Activated CD8-positive, alpha-beta T cell treated with anti-CD3 and anti-CD28 coated beads, Interleukin-2, amount 10 ng/mL, durations not matched to agents 7 days and 5 days (primary cell): ENCODE data around the gene USP48. TPM values are rescaled to one million over a fixed set of nuclear protein-coding genes. Genes with fewer than 3 reads are reported as not detected.
"Not testable (repeated sequence)": the region's sequence is repeated elsewhere in the genome, so short reads cannot be mapped to it uniquely, and the experiment has no call there.

Source experiments
- ATAC-seq: fragments of 150-1000 bp; cut with Tn5 transposase; one replicate; pipeline ENCODE4 v1.10.0; 2021; ENCODE audit warnings: moderate library complexity
- CTCF ChIA-PET: fragments of 350-600 bp; sonication (Branson Sonifier 250); formaldehyde crosslinking; loops from one replicate; lab custom pipeline; 2021; ENCODE audit warnings: antibody characterized with exemption; lab: Charles Lee
- POLR2A ChIA-PET: fragments of 350-600 bp; sonication (Branson Sonifier 250); formaldehyde crosslinking; loops from one replicate; lab custom pipeline; 2021; ENCODE audit warnings: antibody characterized with exemption; lab: Charles Lee
- DNase-seq: peaks from one replicate; pipeline ENCODE4 v3.0.0-alpha.2; 2020
- H3K27ac Mint-ChIP-seq: one replicate; pipeline ENCODE4 v1.8.0; 2021; ENCODE audit warnings: mild to moderate bottlenecking, mixed read lengths
- H3K27me3 Mint-ChIP-seq: one replicate; pipeline ENCODE4 v1.8.0; 2021; ENCODE audit warnings: low read depth, mixed read lengths
- H3K36me3 Mint-ChIP-seq: one replicate; pipeline ENCODE4 v1.8.0; 2021; ENCODE audit warnings: low read depth, mixed read lengths
- H3K4me1 Mint-ChIP-seq: one replicate; pipeline ENCODE4 v1.8.0; 2021; ENCODE audit warnings: low read depth, mixed read lengths
- H3K4me3 Mint-ChIP-seq: one replicate; pipeline ENCODE4 v1.8.0; 2021; ENCODE audit warnings: mild to moderate bottlenecking, mixed read lengths
- H3K9me3 Mint-ChIP-seq: one replicate; pipeline ENCODE4 v1.8.0; 2022; ENCODE audit warnings: mixed read lengths; ENCODE audit not compliant: insufficient read depth
- total RNA-seq, 2 experiments: library from RNA; stranded (reverse); gene quantifications; one replicate each; pipeline ENCODE4 v1.2.3, GENCODE V29; 2021

The USP48 gene
- 10 to 100 TPM; 71.3 to 74.9 TPM for total RNA-seq

GRCh38 chr1:21782868-21783678 lies at the start of gene USP48:
USP48 (minus strand) TSS chr1:21783149; CDS start chr1:21782957, 192 bp downstream.
- Mint-ChIP-seq H3K9me3 (no peaks in the 10 kb centered on the region), H3K4me1 (peaks cover 24% of the 10 kb centered on the region), H3K27ac (peak within 1 kb of the TSS; percentile 99), H3K36me3 (peaks cover 15% of the 10 kb centered on the region), H3K27me3 (peaks cover 3% of the 10 kb centered on the region), H3K4me3 (peak within 1 kb of the TSS; percentile 82)
- DNase-seq (peak; percentile 97), ATAC-seq (peak; percentile 89)
- POLR2A ChIA-PET = interaction anchor here (0.5 to 4.4 kb wide), 19 partner anchors 8 to 1279 kb away, joined by 3 to 27 read pairs (median 4); partner anchors contain the start of gene CDC42
- CTCF ChIA-PET = interaction anchor here (0.6 to 3.2 kb wide), 7 partner anchors 8 to 264 kb away, joined by 3 to 12 read pairs (median 6); no protein-coding TSS in a partner anchor

- Mint-ChIP-seq H3K27me3 (no peaks in the 10 kb centered on the region), H3K4me1 (no peaks in the 10 kb centered on the region), H3K27ac (no peak overlapping the region), H3K4me3 (no peak overlapping the region), H3K36me3 (peaks cover 13% of the 10 kb centered on the region), H3K9me3 (peaks cover 14% of the 10 kb centered on the region)
- ChIA-PET POLR2A (no interaction called here), CTCF (no interaction called here)
- DNase-seq (no peak), ATAC-seq (no peak)
Observed at GRCh38 chr1:21831454-21831970, 48.6 kb upstream of the USP48 start.

- Mint-ChIP-seq H3K4me3 (no peak overlapping the region), H3K9me3 (peaks cover 14% of the 10 kb centered on the region), H3K27ac (no peak overlapping the region), H3K27me3 (no peaks in the 10 kb centered on the region), H3K36me3 (peaks cover 13% of the 10 kb centered on the region), H3K4me1 (no peaks in the 10 kb centered on the region)
- CTCF ChIA-PET = no interaction called here
- DNase-seq (no peak), ATAC-seq (no peak)
- POLR2A ChIA-PET = no interaction called here
Observed at GRCh38 chr1:21830792-21831453, 48.0 kb upstream of the USP48 start.

GRCh38 chr1:21829294-21829693 lies 46.3 kb upstream of the USP48 start:
- Mint-ChIP-seq H3K4me3 (no peak overlapping the region), H3K9me3 (peaks cover 7% of the 10 kb centered on the region), H3K27ac (no peak overlapping the region), H3K27me3 (no peaks in the 10 kb centered on the region), H3K4me1 (no peaks in the 10 kb centered on the region), H3K36me3 (peaks cover 7% of the 10 kb centered on the region)
- ChIA-PET POLR2A (no interaction called here), CTCF (no interaction called here)
- DNase-seq (no peak), ATAC-seq (no peak)

GRCh38 chr1:21828506-21829210 lies 45.7 kb upstream of the USP48 start:
- peaks cover under 1% of the 10 kb centered on the region for H3K9me3 Mint-ChIP-seq
- H3K4me1 Mint-ChIP-seq = no peaks in the 10 kb centered on the region
- DNase-seq (no peak), ATAC-seq (no peak)
- no peak overlapping the region for H3K4me3 Mint-ChIP-seq
- ChIA-PET POLR2A (no interaction called here), CTCF (no interaction called here)
- H3K27ac Mint-ChIP-seq = no peak overlapping the region
- no peaks in the 10 kb centered on the region for H3K27me3 Mint-ChIP-seq
- H3K36me3 Mint-ChIP-seq = peaks cover 3% of the 10 kb centered on the region

GRCh38 chr1:21828075-21828474 lies 45.1 kb upstream of the USP48 start:
- no peaks in the 10 kb centered on the region for H3K9me3 Mint-ChIP-seq
- H3K4me1 Mint-ChIP-seq = no peaks in the 10 kb centered on the region
- no peak overlapping the region for H3K27ac Mint-ChIP-seq
- H3K4me3 Mint-ChIP-seq = no peak overlapping the region
- ChIA-PET POLR2A (no interaction called here), CTCF (no interaction called here)
- H3K36me3 Mint-ChIP-seq = peaks cover 3% of the 10 kb centered on the region
- H3K27me3 Mint-ChIP-seq = no peaks in the 10 kb centered on the region
- no peak for ATAC-seq
- DNase-seq = no peak

- Mint-ChIP-seq H3K4me3 (no peak overlapping the region), H3K36me3 (no peaks in the 10 kb centered on the region), H3K9me3 (no peaks in the 10 kb centered on the region), H3K27me3 (no peaks in the 10 kb centered on the region), H3K4me1 (no peaks in the 10 kb centered on the region), H3K27ac (no peak overlapping the region)
- ATAC-seq = no peak
- no peak for DNase-seq
- CTCF ChIA-PET = no interaction called here
- POLR2A ChIA-PET = no interaction called here
Observed at GRCh38 chr1:21827141-21827679, 44.3 kb upstream of the USP48 start.

- POLR2A ChIA-PET, CTCF ChIA-PET, H3K27me3 Mint-ChIP-seq: not testable (repeated sequence)
Observed at GRCh38 chr1:21826694-21827093, 43.7 kb upstream of the USP48 start.

GRCh38 chr1:21825393-21825792 lies 42.4 kb upstream of the USP48 start:
- DNase-seq = no peak
- CTCF ChIA-PET = no interaction called here
- no peaks in the 10 kb centered on the region for H3K36me3 Mint-ChIP-seq
- no peaks in the 10 kb centered on the region for H3K9me3 Mint-ChIP-seq
- ATAC-seq = no peak
- H3K27ac Mint-ChIP-seq = no peak overlapping the region
- POLR2A ChIA-PET = interaction anchor here (1.7 kb wide), 1 partner anchor 43 kb away, joined by 4 read pairs; the partner anchor contains the start of gene USP48
- no peaks in the 10 kb centered on the region for H3K27me3 Mint-ChIP-seq
- H3K4me3 Mint-ChIP-seq = no peak overlapping the region
- no peaks in the 10 kb centered on the region for H3K4me1 Mint-ChIP-seq

More at GRCh38 chr1:21826694-21827093, 43.7 kb upstream of the USP48 start:
- not testable (repeated sequence) for H3K9me3 Mint-ChIP-seq, DNase-seq, H3K36me3 Mint-ChIP-seq, ATAC-seq, H3K27ac Mint-ChIP-seq, H3K4me3 Mint-ChIP-seq, H3K4me1 Mint-ChIP-seq

- H3K27ac Mint-ChIP-seq = no peak overlapping the region
- no peaks in the 10 kb centered on the region for H3K4me1 Mint-ChIP-seq
- no peaks in the 10 kb centered on the region for H3K9me3 Mint-ChIP-seq
- ChIA-PET CTCF (no interaction called here), POLR2A (interaction anchor here (1.7 kb wide), 1 partner anchor 42 kb away, joined by 4 read pairs; the partner anchor contains the start of gene USP48)
- ATAC-seq (no peak), DNase-seq (no peak)
- H3K36me3 Mint-ChIP-seq = no peaks in the 10 kb centered on the region
- no peak overlapping the region for H3K4me3 Mint-ChIP-seq
- no peaks in the 10 kb centered on the region for H3K27me3 Mint-ChIP-seq
Observed at GRCh38 chr1:21824926-21825325, 42.0 kb upstream of the USP48 start.

GRCh38 chr1:21823980-21824702 lies 41.2 kb upstream of the USP48 start:
- CTCF ChIA-PET = no interaction called here
- no peak for ATAC-seq
- no peaks in the 10 kb centered on the region for H3K36me3 Mint-ChIP-seq
- no peak for DNase-seq
- H3K27me3 Mint-ChIP-seq = no peaks in the 10 kb centered on the region
- POLR2A ChIA-PET = interaction anchor here (1.7 kb wide), 1 partner anchor 42 kb away, joined by 4 read pairs; the partner anchor contains the start of gene USP48
- H3K27ac Mint-ChIP-seq = no peak overlapping the region
- H3K9me3 Mint-ChIP-seq = no peaks in the 10 kb centered on the region
- no peaks in the 10 kb centered on the region for H3K4me1 Mint-ChIP-seq
- no peak overlapping the region for H3K4me3 Mint-ChIP-seq
